HG02840 (cell line): ENCODE measurements around the gene SUN1.
"Not testable (repeated sequence)": the region's sequence is repeated elsewhere in the genome, so short reads cannot be mapped to it uniquely, and the experiment has no call there.

Experiments used
- ATAC-seq: cut with Tn5 transposase; IDR thresholded peaks from one replicate; pipeline ENCODE4 v1.9.1; 2021; ENCODE audit warnings: mild to moderate bottlenecking, moderate library complexity, moderate number of reproducible peaks; ENCODE audit not compliant: unreplicated experiment, low FRiP score

The SUN1 gene

GRCh38 chr7:832167-832967 is at the start of gene SUN1:
TSS of gene SUN1 (plus strand) at chr7:832476. CDS start at chr7:832525, 49 bp downstream.
- peak; percentile 24 for ATAC-seq

- no peak for ATAC-seq
Measured at GRCh38 chr7:782718-783449, 49.4 kb upstream of the SUN1 start.

GRCh38 chr7:783556-784490 is 48.5 kb upstream of the SUN1 start:
- no peak for ATAC-seq

- no peak for ATAC-seq
Measured at GRCh38 chr7:784971-785370, 47.3 kb upstream of the SUN1 start.

- ATAC-seq, result no peak
Measured at GRCh38 chr7:785416-785815, 46.9 kb upstream of the SUN1 start.

GRCh38 chr7:786472-787255 is 45.6 kb upstream of the SUN1 start:
- no peak for ATAC-seq

- ATAC-seq, result no peak
Measured at GRCh38 chr7:787332-788240, 44.7 kb upstream of the SUN1 start.

GRCh38 chr7:791519-791918 is 40.8 kb upstream of the SUN1 start:
- no peak for ATAC-seq

- no peak for ATAC-seq
Measured at GRCh38 chr7:794207-794606, 38.1 kb upstream of the SUN1 start.

- no peak for ATAC-seq
Measured at GRCh38 chr7:794671-795329, 37.5 kb upstream of the SUN1 start.

GRCh38 chr7:796434-797169 is 35.7 kb upstream of the SUN1 start:
- ATAC-seq, result not testable (repeated sequence)

- ATAC-seq, result no peak
Measured at GRCh38 chr7:798921-799470, 33.3 kb upstream of the SUN1 start.

GRCh38 chr7:800692-801091 is 31.6 kb upstream of the SUN1 start:
- ATAC-seq, result no peak

GRCh38 chr7:801351-801750 is 30.9 kb upstream of the SUN1 start:
- ATAC-seq, result not testable (repeated sequence)

- no peak for ATAC-seq
Measured at GRCh38 chr7:801940-802381, 30.3 kb upstream of the SUN1 start.

- no peak for ATAC-seq
Measured at GRCh38 chr7:802500-803242, 29.6 kb upstream of the SUN1 start.

GRCh38 chr7:803243-803635 is 29.0 kb upstream of the SUN1 start:
- no peak for ATAC-seq
